Activated B cell treated with CpG ODN at 0.5 μM for 24 hours (primary cell): ENCODE results near the gene NAMPT. TPM values are rescaled to one million over a fixed set of nuclear protein-coding genes. Genes with fewer than 3 reads are reported as not detected.

Experiments
- ATAC-seq: fragments of 200-7000 bp; cut with Tn5 transposase; one replicate; pipeline ENCODE4 v1.10.0; 2021; ENCODE audit warnings: low read depth, mild to moderate bottlenecking, moderate library complexity
- CTCF ChIA-PET: fragments of 350-600 bp; sonication (Branson Sonifier 250); formaldehyde crosslinking; loops from one replicate; lab custom pipeline; 2021; ENCODE audit warnings: antibody characterized with exemption; lab: Charles Lee
- POLR2A ChIA-PET: fragments of 350-600 bp; sonication (Branson Sonifier 250); formaldehyde crosslinking; loops from one replicate; lab custom pipeline; 2021; ENCODE audit warnings: antibody characterized with exemption; lab: Charles Lee
- DNase-seq: peaks from one replicate; pipeline ENCODE4 v3.0.0; 2022
- H3K27ac Mint-ChIP-seq: one replicate; pipeline ENCODE4 v1.8.0; 2020; ENCODE audit warnings: mixed read lengths
- H3K27me3 Mint-ChIP-seq: one replicate; pipeline ENCODE4 v1.8.0; 2021; ENCODE audit warnings: mixed read lengths
- H3K36me3 Mint-ChIP-seq: one replicate; pipeline ENCODE4 v1.8.0; 2021; ENCODE audit warnings: low read depth, mixed read lengths
- H3K4me1 Mint-ChIP-seq: one replicate; pipeline ENCODE4 v1.8.0; 2021; ENCODE audit warnings: mixed read lengths
- H3K4me3 Mint-ChIP-seq: one replicate; pipeline ENCODE4 v1.8.0; 2020; ENCODE audit warnings: mild to moderate bottlenecking, mixed read lengths
- H3K9me3 Mint-ChIP-seq: one replicate; pipeline ENCODE4 v1.8.0; 2020; ENCODE audit warnings: mixed read lengths
- CTCF ChIP-seq: fragments of 200-600 bp; IDR thresholded peaks from one replicate; pipeline ENCODE4 v1.8.0; 2022; ENCODE audit warnings: antibody characterized with exemption, mild to moderate bottlenecking
- intact Hi-C: fragments of 100-400 bp; cut with micrococcal nuclease; formaldehyde crosslinking; loops from one replicate; pipeline ENCODE4 v1.15.1; 2024
- total RNA-seq: library from RNA; stranded (reverse); gene quantifications from 2 replicates; pipeline ENCODE4 v1.2.3, GENCODE V29; 2022

The NAMPT gene
- total RNA-seq, 1 donor from 2014 or later: 90.2 TPM

DNA sequence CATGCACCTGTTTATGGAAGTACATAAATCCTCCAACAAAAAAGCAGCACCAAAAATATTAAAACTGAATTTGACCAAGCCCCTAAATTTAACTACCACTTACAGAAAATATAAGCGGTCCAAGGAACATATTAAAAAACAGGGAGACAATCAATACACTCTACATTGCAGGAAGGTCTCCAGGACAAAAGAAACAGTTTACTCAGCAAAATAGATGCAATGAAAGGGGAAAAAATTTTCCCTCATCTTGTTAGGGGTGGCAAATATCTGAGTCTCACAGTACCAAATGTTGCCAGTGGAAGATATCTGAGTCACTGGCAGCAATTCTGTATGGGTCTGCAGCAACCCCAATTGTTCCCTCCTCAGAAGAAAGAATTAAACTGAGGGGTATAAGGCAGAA lies 50.4 kb downstream of the NAMPT start:
- intact Hi-C loops: no loop called here
- Mint-ChIP-seq H3K27me3 (peaks cover 8% of the 10 kb centered on the region), H3K4me1 (no peaks in the 10 kb centered on the region), H3K27ac (no peak overlapping the region), H3K4me3 (no peak overlapping the region), H3K9me3 (no peaks in the 10 kb centered on the region), H3K36me3 (no peaks in the 10 kb centered on the region)
- POLR2A ChIA-PET: no interaction called here
- ATAC-seq (no peak), DNase-seq (no peak)
- CTCF ChIA-PET: no interaction called here
- TF ChIP-seq CTCF: no peak

GRCh38 chr7:106231856-106232490 lies 52.8 kb downstream of the NAMPT start:
- H3K4me3 Mint-ChIP-seq: no peak overlapping the region
- no peak for TF ChIP-seq CTCF
- H3K4me1 Mint-ChIP-seq: no peaks in the 10 kb centered on the region
- H3K9me3 Mint-ChIP-seq: peaks cover 3% of the 10 kb centered on the region
- intact Hi-C loops: no loop called here
- no peak overlapping the region for H3K27ac Mint-ChIP-seq
- no peak for ATAC-seq
- CTCF ChIA-PET: interaction anchor here (0.9 kb wide), 1 partner anchor 55 kb away, joined by 3 read pairs; no protein-coding TSS in a partner anchor
- H3K36me3 Mint-ChIP-seq: no peaks in the 10 kb centered on the region
- peaks cover 8% of the 10 kb centered on the region for H3K27me3 Mint-ChIP-seq
- no peak for DNase-seq
- POLR2A ChIA-PET: no interaction called here

- no peak for DNase-seq
- no peaks in the 10 kb centered on the region for H3K36me3 Mint-ChIP-seq
- no peaks in the 10 kb centered on the region for H3K4me1 Mint-ChIP-seq
- POLR2A ChIA-PET: no interaction called here
- H3K9me3 Mint-ChIP-seq: peaks cover 3% of the 10 kb centered on the region
- peaks cover 5% of the 10 kb centered on the region for H3K27me3 Mint-ChIP-seq
- TF ChIP-seq CTCF: no peak
- intact Hi-C loops: no loop called here
- ATAC-seq: no peak
- H3K27ac Mint-ChIP-seq: no peak overlapping the region
- CTCF ChIA-PET: no interaction called here
- H3K4me3 Mint-ChIP-seq: no peak overlapping the region
These were observed 58.9 kb downstream of the NAMPT start for GRCh38 chr7:106225856-106226255.

DNA sequence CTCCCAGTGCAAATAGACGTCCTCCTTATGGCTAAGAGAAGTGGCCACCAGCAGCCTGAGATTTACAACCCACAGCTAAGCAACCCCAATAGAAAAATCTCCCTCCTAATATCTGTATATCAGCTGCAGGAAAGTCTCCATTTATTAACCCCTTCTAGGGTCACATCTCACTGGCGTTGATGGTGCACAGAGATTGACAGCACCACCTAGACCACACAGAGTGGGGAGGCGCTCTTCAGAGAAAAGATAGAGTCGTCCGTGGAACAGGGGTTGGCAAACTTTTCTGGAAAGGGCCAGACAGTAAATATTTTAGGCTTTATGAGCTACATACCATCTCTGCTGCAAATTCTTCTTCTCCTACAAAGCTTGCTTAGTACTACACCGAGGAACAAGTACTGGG lies 60.0 kb downstream of the NAMPT start:
- no peaks in the 10 kb centered on the region for H3K36me3 Mint-ChIP-seq
- H3K27ac Mint-ChIP-seq: no peak overlapping the region
- ChIA-PET CTCF (interaction anchor here (1.4 kb wide), 1 partner anchor 48 kb away, joined by 3 read pairs; no protein-coding TSS in a partner anchor), POLR2A (no interaction called here)
- ATAC-seq: no peak
- no peak overlapping the region for H3K4me3 Mint-ChIP-seq
- no peak for TF ChIP-seq CTCF
- no peak for DNase-seq
- peaks cover 3% of the 10 kb centered on the region for H3K9me3 Mint-ChIP-seq
- no peaks in the 10 kb centered on the region for H3K4me1 Mint-ChIP-seq
- intact Hi-C loops: no loop called here
- peaks cover 5% of the 10 kb centered on the region for H3K27me3 Mint-ChIP-seq

DNA sequence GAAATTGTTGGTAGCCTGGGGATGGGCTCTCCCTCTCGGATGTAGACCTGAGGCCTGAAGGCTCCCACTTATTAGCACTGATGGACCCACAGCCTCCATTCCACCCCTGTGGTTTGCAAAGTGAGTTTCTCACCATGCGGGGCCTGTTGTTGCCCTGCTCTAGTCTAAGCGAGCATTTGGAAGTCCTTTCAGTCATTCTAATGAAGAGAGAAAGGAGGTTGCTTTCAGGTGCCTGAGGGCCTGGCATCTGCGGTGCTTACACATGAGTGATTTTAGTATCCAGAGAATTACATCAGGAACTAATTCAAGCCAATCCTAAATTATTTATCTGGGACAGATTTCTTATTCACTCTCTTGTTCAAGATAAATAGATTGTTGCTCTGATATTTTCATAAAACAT lies 61.6 kb downstream of the NAMPT start:
- POLR2A ChIA-PET: no interaction called here
- intact Hi-C loops: no loop called here
- no peak overlapping the region for H3K4me3 Mint-ChIP-seq

More for the DNA sequence above, 61.6 kb downstream of the NAMPT start:
- Mint-ChIP-seq H3K9me3 (peaks cover 3% of the 10 kb centered on the region), H3K27me3 (peaks cover 3% of the 10 kb centered on the region), H3K27ac (no peak overlapping the region), H3K36me3 (no peaks in the 10 kb centered on the region), H3K4me1 (no peaks in the 10 kb centered on the region)
- DNase-seq (no peak), ATAC-seq (no peak)
- TF ChIP-seq CTCF: no peak
- CTCF ChIA-PET: no interaction called here
